Natural killer cell (primary cell): ENCODE results near the gene IRX2. TPM values are rescaled to one million over a fixed set of nuclear protein-coding genes. Genes with fewer than 3 reads are reported as not detected.

ENCODE experiments used
- ATAC-seq, 3 donors: fragments of 150-1000 bp in 2 of 3; fragments of 200-7000 bp in 1 of 3; cut with Tn5 transposase; 1 replicate in 1 of 3; 2 replicates in 2 of 3; pipeline ENCODE4 v1.10.0; 2021; ENCODE audit warnings: mild to moderate bottlenecking in 2 of 3, moderate library complexity in 2 of 3
- DNase-seq, 2 donors: peaks; one replicate each; pipeline versions ENCODE4 v3.0.0 to v3.0.0-alpha.2; 2013 to 2021; ENCODE audit warnings: mixed read lengths in 1 of 2
- H3K27ac ChIP-seq: one replicate; pipeline ENCODE4 v1.5.1; 2013; ENCODE audit warnings: mild to moderate bottlenecking, low read length
- H3K27me3 ChIP-seq: one replicate; pipeline ENCODE4 v1.6.1; 2013; ENCODE audit warnings: low read length; ENCODE audit not compliant: control insufficient read depth, insufficient read depth
- H3K36me3 ChIP-seq: one replicate; pipeline ENCODE4 v1.6.1; 2013; ENCODE audit warnings: low read length; ENCODE audit not compliant: control insufficient read depth, insufficient read depth
- H3K4me1 ChIP-seq: one replicate; pipeline ENCODE4 v1.6.1; 2013; ENCODE audit warnings: low read length; ENCODE audit not compliant: control insufficient read depth, insufficient read depth
- H3K4me3 ChIP-seq: one replicate; pipeline ENCODE4 v1.5.1; 2013; ENCODE audit warnings: low read length
- H3K9me3 ChIP-seq: one replicate; pipeline ENCODE4 v1.6.1; 2013; ENCODE audit warnings: low read length; ENCODE audit not compliant: control insufficient read depth, insufficient read depth
- H3K27ac Mint-ChIP-seq, 2 donors: one replicate each; pipeline ENCODE4 v1.8.0; 2022; ENCODE audit warnings: mild to moderate bottlenecking in 2 of 2, mixed read lengths in 2 of 2, moderate library complexity in 1 of 2
- H3K27me3 Mint-ChIP-seq, 2 donors: one replicate each; pipeline ENCODE4 v1.8.0; 2022; ENCODE audit warnings: low read depth in 2 of 2, mixed read lengths in 2 of 2
- H3K36me3 Mint-ChIP-seq: one replicate; pipeline ENCODE4 v1.8.0; 2022; ENCODE audit warnings: mixed read lengths
- H3K4me1 Mint-ChIP-seq, 2 donors: one replicate each; pipeline ENCODE4 v1.8.0; 2022; ENCODE audit warnings: mixed read lengths in 2 of 2
- H3K4me3 Mint-ChIP-seq: one replicate; pipeline ENCODE4 v1.8.0; 2022; ENCODE audit warnings: mild to moderate bottlenecking, moderate library complexity, mixed read lengths
- H3K9me3 Mint-ChIP-seq, 2 donors: one replicate each; pipeline ENCODE4 v1.8.0; 2022; ENCODE audit warnings: mixed read lengths in 2 of 2
- WGBS: methylation state at CpG from one replicate; pipeline ENCODE4 v1.1.7; 2013; ENCODE audit warnings: missing lambda C conversion rate; ENCODE audit not compliant: insufficient coverage; 5-methylcytosine and 5-hydroxymethylcytosine counted together
- intact Hi-C: fragments of 100-400 bp; cut with micrococcal nuclease; formaldehyde crosslinking; loops from one replicate; pipeline ENCODE4 v1.14.2; 2022
- total RNA-seq, 4 donors: library from RNA; stranded (reverse); fragments of 120-200 nt in 1 of 4; gene quantifications; one replicate each; pipeline versions ENCODE4 v1.2.3 to v1.2.4, GENCODE V29; 2013 to 2022
- TF ChIP-seq, protein P1 (sequence below): fragments of 200-600 bp; IDR thresholded peaks from one replicate; pipeline ENCODE4 v1.8.0; 2022; ENCODE audit warnings: antibody characterized with exemption

Gene IRX2
- total RNA-seq, 3 donors from 2014 or later (not counting 1 experiment from before 2014, with no cell fraction given) = not detected

DNA sequence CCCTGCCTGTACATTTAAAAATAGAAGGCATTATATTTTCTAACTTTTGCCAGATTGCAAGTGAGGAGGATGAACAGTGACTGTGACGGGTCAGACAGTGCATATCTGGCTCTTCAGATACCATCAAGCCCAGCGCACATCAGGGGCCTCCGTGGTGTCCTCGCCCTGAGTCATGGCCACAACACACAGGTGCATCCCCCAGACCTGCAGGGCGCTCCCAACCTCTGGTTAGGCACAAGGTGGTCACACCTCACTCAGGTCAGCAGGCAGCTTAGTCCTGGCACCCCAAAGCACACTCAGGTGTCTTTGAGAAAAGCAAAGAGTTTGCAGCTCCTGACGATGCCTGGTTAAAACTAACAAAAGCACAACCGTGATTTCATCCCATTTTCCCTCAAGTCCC, 28.6 kb downstream of the IRX2 start:
- H3K36me3 ChIP-seq = no peaks in the 10 kb centered on the region
- TF ChIP-seq, protein P1, sequence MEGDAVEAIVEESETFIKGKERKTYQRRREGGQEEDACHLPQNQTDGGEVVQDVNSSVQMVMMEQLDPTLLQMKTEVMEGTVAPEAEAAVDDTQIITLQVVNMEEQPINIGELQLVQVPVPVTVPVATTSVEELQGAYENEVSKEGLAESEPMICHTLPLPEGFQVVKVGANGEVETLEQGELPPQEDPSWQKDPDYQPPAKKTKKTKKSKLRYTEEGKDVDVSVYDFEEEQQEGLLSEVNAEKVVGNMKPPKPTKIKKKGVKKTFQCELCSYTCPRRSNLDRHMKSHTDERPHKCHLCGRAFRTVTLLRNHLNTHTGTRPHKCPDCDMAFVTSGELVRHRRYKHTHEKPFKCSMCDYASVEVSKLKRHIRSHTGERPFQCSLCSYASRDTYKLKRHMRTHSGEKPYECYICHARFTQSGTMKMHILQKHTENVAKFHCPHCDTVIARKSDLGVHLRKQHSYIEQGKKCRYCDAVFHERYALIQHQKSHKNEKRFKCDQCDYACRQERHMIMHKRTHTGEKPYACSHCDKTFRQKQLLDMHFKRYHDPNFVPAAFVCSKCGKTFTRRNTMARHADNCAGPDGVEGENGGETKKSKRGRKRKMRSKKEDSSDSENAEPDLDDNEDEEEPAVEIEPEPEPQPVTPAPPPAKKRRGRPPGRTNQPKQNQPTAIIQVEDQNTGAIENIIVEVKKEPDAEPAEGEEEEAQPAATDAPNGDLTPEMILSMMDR = no peak
- no peaks in the 10 kb centered on the region for H3K36me3 Mint-ChIP-seq
- intact Hi-C loops = no loop called here
- no peaks in the 10 kb centered on the region for H3K4me1 ChIP-seq
- no peak overlapping the region for H3K4me3 Mint-ChIP-seq
- peaks cover 0 to 1% of the 10 kb centered on the region in 2 donors for H3K9me3 Mint-ChIP-seq
- no peak overlapping the region for H3K27ac ChIP-seq
- 84% methylated on average over 7 of the region's 7 CpGs for WGBS
- no peaks in the 10 kb centered on the region for H3K9me3 ChIP-seq
- H3K27ac Mint-ChIP-seq = no peak overlapping the region
- H3K4me3 ChIP-seq = no peak overlapping the region
- no peaks in the 10 kb centered on the region for H3K4me1 Mint-ChIP-seq
- ATAC-seq = no peak
- peaks cover 2 to 3% of the 10 kb centered on the region in 2 donors for H3K27me3 Mint-ChIP-seq
- DNase-seq = no peak
- no peaks in the 10 kb centered on the region for H3K27me3 ChIP-seq

GRCh38 chr5:2721385-2722138, 29.9 kb downstream of the IRX2 start:
- Histone ChIP-seq H3K4me1 (no peaks in the 10 kb centered on the region), H3K9me3 (peaks cover 4% of the 10 kb centered on the region), H3K36me3 (no peaks in the 10 kb centered on the region), H3K4me3 (no peak overlapping the region), H3K27me3 (no peaks in the 10 kb centered on the region), H3K27ac (no peak overlapping the region)
- Mint-ChIP-seq H3K4me1 (no peaks in the 10 kb centered on the region), H3K4me3 (no peak overlapping the region), H3K27me3 (peaks cover 0 to 7% of the 10 kb centered on the region in 2 donors), H3K27ac (no peak overlapping the region), H3K9me3 (peaks cover 3 to 4% of the 10 kb centered on the region in 2 donors), H3K36me3 (no peaks in the 10 kb centered on the region)
- DNase-seq = no peak
- intact Hi-C loops = no loop called here
- TF ChIP-seq, protein P1 = no peak
- 81% methylated on average over 4 of the region's 7 CpGs for WGBS
- ATAC-seq = no peak

DNA sequence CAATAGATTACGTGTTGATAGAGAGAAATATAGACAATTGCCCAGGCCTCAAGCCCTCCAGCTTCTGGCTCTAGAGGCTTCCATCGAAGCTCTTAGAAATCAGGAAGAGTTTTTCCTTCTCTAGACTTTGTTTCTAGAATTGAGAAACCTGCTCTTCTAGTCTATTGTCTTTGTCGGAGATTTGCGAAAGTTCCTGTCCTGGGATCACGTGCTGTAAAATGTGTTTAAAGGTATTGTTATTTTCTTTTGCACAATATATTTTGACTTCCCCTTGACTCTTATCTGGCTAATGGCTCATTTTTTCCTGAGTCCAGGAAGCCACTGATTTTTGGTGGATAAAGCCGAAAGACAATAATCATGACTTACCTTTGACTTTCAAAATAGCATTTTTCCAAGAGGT, 32.1 kb downstream of the IRX2 start:
- no peak overlapping the region for H3K4me3 ChIP-seq
- H3K27ac ChIP-seq = no peak overlapping the region
- H3K4me1 Mint-ChIP-seq = no peaks in the 10 kb centered on the region
- DNase-seq (no peak), ATAC-seq (no peak)
- intact Hi-C loops = no loop called here
- no peaks in the 10 kb centered on the region for H3K4me1 ChIP-seq
- WGBS = 50% methylated on average over 2 of the region's 6 CpGs
- no peaks in the 10 kb centered on the region for H3K36me3 Mint-ChIP-seq
- H3K36me3 ChIP-seq = no peaks in the 10 kb centered on the region
- H3K27me3 ChIP-seq = no peaks in the 10 kb centered on the region
- H3K9me3 ChIP-seq = peaks cover 4% of the 10 kb centered on the region
- no peak overlapping the region for H3K27ac Mint-ChIP-seq
- peaks cover 5 to 7% of the 10 kb centered on the region in 2 donors for H3K27me3 Mint-ChIP-seq
- TF ChIP-seq, protein P1 = no peak
- H3K9me3 Mint-ChIP-seq = peaks cover 3 to 4% of the 10 kb centered on the region in 2 donors
- H3K4me3 Mint-ChIP-seq = no peak overlapping the region

DNA sequence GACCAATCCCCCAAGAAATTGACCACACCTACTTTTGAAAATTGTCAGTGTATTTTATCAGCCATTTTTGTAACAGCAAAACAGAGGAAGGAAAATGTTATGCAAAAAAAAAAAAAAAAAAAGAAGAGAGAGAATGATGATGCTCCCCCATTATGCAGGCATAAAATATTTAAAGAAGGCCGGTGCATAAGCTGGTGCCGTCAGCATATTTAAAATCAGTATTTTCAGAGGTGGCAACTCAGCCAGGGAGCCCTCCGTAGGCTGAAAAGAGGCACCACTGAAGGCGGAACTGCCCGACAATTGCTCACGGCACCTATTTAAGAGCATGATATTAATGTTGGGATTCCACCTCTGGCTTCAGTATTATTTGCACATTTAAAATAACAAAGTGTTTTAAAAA, 33.4 kb downstream of the IRX2 start:
- WGBS = 92% methylated on average over 5 of the region's 6 CpGs
- ATAC-seq = no peak
- Mint-ChIP-seq H3K4me1 (no peaks in the 10 kb centered on the region), H3K36me3 (no peaks in the 10 kb centered on the region), H3K27me3 (peaks cover 5 to 7% of the 10 kb centered on the region in 2 donors), H3K4me3 (no peak overlapping the region), H3K27ac (no peak overlapping the region), H3K9me3 (peaks cover 3 to 4% of the 10 kb centered on the region in 2 donors)
- H3K4me3 ChIP-seq = no peak overlapping the region
- peaks cover 4% of the 10 kb centered on the region for H3K9me3 ChIP-seq
- no peak for DNase-seq
- no peak overlapping the region for H3K27ac ChIP-seq
- TF ChIP-seq, protein P1 = no peak
- intact Hi-C loops = no loop called here
- no peaks in the 10 kb centered on the region for H3K27me3 ChIP-seq
- no peaks in the 10 kb centered on the region for H3K4me1 ChIP-seq
- H3K36me3 ChIP-seq = no peaks in the 10 kb centered on the region
